Stimulated activated CD4-positive, alpha-beta T cell treated with anti-CD3 and anti-CD28 coated beads, Interleukin-1b, Interleukin-23, amount 100 ng/mL, for 24 hours (primary cell): Measurements from ENCODE around the gene AK5.
"Not testable (repeated sequence)": the region's sequence is repeated elsewhere in the genome, so short reads cannot be mapped to it uniquely, and the experiment has no call there.

ENCODE experiments used
- DNase-seq, 4 experiments: peaks; one replicate each; pipeline ENCODE4 v3.0.0-alpha.2; 2020; ENCODE audit warnings: low read depth in 4 of 4, low spot score in 1 of 4

Gene AK5

GRCh38 chr1:77398152-77398551 lies 116.3 kb downstream of the AK5 start:
- DNase-seq = no peak

- DNase-seq = no peak
Observed at GRCh38 chr1:77399250-77400086, 117.6 kb downstream of the AK5 start.

DNA sequence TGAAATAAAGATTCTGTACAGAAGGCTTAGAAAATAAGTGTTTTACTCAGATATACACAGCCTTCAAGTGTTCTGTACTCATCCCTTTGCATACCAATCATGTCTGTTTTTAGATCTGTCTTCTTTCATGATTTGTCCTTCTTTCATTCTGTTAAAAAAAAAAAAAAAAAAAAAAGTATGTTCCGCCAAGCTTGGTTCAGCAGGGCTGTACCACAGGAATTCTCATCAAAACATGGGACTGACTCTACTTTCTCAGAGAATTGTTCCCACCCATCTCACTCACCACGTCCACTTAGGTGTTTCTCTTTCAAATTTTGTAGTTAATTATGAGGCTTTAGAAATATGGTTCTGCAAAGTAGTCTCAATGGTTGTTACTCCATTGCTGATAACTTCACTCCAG lies 119.0 kb downstream of the AK5 start:
- DNase-seq = no peak

GRCh38 chr1:77401384-77401783 lies 119.6 kb downstream of the AK5 start:
- no peak for DNase-seq

- DNase-seq = no peak
Observed at GRCh38 chr1:77405186-77405585, 123.4 kb downstream of the AK5 start.

DNA sequence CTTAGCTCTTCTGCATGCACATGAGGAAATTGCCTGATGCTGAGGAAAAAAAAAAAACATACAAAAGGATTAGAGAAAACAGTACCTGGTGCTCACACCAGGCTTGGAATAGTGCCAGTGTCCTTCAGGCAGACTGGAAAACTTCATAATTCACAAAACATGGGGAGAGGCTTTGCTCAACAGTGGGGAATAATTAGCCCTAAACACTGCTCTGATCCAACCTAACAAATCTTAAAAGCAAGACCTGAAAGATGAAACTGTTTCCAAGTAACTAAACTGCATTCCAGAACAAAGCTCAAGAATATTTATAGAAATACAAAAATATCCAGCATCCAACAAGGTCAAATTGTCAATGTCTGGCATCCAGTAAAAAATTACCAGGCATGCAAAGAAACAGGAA lies 124.8 kb downstream of the AK5 start:
- DNase-seq = no peak

- DNase-seq = no peak
Observed at GRCh38 chr1:77407738-77408375, 126.0 kb downstream of the AK5 start.

- DNase-seq = not testable (repeated sequence)
Observed at GRCh38 chr1:77408933-77409332, 127.1 kb downstream of the AK5 start.

- DNase-seq = no peak
Observed at GRCh38 chr1:77412069-77412819, 130.4 kb downstream of the AK5 start.

- no peak for DNase-seq
Observed at GRCh38 chr1:77412820-77413530, 131.2 kb downstream of the AK5 start.

GRCh38 chr1:77413541-77414335 lies 131.9 kb downstream of the AK5 start:
- DNase-seq = no peak

- DNase-seq = no peak
Observed at GRCh38 chr1:77415579-77415978, 133.8 kb downstream of the AK5 start.

DNA sequence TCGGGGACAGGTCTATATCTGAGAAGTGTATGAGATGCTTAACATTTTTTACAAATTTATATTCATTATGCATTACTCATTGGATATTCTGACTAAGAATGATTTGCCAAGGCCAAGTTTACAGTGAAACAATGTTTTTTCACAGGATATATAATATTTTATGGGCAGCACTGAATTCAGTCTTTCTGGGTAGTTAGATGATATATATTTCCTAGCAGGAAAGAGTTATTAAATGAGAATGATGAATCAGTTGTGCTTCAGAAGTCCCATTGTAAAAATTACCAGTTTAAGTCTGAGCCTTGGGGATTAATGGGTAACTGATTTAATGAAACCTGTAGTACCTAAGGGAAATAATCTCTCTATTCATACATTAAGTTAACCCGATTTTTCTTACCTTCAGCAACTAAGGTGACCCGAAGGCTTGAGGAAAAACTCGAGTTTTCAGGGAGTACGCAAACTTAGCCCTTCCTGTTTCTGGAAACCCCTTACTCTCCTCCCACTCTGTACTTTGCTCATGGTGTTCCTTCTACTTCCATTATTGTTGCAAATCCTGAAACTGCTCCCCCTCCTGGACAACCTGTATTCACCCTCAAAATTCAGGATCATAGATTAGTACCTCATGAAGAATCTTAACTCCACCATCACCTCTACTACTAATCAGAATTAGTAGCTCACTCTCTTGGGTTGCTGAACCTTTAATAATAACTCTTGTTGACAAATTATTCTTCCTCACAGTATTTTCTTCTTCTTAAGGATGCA lies 135.1 kb downstream of the AK5 start:
- DNase-seq = no peak

- DNase-seq = not testable (repeated sequence)
Observed at GRCh38 chr1:77418055-77418454, 136.2 kb downstream of the AK5 start.

DNA sequence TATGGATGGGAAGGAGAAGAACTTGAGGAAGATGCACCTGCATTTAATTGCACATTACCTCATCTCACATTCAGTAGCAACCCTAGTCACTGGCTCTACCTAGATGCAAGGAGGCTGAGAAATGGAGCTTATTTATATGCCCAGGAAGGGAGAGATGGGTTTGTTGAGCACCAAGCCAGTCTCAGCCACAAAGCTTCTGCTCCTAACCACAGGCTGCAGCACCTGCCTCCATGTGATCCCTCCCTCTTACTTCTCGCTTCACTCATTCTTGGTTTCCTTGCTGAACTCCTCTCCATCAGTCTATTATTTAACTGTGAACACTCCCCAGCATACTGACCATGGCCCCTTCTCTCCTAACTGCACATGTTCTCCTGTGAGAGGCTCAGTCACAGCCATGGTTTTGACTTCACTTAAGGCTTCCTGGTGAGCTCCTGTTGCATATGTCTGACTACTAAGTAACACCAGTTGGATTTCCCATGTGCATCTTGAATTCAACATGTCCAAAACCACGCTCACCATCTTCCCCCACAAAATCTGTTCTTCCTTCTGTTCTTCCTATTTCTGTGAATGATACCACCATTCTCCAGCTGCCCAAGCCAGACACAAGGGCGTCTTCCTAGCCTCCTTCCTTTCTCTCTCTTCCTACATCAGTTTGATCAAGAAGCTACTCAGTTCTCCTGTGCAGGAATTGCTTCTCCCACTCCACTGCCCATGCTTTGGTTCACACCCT lies 139.8 kb downstream of the AK5 start:
- DNase-seq = no peak

- no peak for DNase-seq
Observed at GRCh38 chr1:77424236-77424635, 142.4 kb downstream of the AK5 start.

GRCh38 chr1:77428068-77428467 lies 146.2 kb downstream of the AK5 start:
- DNase-seq = no peak

DNA sequence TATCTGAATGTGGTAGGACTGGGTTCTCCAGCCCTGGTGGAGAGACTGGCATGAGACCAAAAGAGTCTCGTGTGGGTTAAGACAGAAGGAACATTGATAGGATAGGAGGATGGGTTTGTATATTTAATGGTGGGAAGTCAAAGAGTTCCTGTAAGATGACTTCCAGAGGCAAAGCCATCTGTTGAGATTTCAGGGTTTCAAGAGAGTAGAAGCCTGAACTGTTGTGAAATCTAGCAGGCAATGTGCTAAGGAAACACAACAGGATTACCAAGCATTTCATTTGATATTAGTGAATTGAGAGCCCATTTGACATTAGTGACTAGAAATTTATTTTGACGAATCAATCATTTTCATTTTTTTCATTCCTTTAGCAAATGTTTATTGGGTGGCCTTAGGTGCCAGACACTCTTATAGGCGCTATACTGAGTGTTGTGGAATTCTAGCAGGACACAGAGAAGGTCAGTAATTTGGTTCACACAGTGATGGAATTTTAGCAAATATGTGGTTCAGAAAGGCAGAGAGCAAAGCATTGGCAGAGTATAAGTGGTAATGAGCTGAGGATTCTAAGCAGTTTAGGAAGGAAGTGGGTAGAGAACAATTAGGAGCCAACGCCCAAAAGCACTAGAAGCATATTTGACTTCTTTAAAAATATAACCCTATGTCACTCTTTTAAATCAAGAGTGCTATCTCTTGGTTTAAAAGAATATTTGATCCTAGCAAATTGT lies 149.3 kb downstream of the AK5 start:
- no peak for DNase-seq
